ENCODE measurements around the gene PLEKHG7. TPM values are rescaled to one million over a fixed set of nuclear protein-coding genes. Genes with fewer than 3 reads are reported as not detected.

Gene PLEKHG7
- total and polyA plus RNA-seq, 2 experiments from 2014 or later, result not detected

DNA sequence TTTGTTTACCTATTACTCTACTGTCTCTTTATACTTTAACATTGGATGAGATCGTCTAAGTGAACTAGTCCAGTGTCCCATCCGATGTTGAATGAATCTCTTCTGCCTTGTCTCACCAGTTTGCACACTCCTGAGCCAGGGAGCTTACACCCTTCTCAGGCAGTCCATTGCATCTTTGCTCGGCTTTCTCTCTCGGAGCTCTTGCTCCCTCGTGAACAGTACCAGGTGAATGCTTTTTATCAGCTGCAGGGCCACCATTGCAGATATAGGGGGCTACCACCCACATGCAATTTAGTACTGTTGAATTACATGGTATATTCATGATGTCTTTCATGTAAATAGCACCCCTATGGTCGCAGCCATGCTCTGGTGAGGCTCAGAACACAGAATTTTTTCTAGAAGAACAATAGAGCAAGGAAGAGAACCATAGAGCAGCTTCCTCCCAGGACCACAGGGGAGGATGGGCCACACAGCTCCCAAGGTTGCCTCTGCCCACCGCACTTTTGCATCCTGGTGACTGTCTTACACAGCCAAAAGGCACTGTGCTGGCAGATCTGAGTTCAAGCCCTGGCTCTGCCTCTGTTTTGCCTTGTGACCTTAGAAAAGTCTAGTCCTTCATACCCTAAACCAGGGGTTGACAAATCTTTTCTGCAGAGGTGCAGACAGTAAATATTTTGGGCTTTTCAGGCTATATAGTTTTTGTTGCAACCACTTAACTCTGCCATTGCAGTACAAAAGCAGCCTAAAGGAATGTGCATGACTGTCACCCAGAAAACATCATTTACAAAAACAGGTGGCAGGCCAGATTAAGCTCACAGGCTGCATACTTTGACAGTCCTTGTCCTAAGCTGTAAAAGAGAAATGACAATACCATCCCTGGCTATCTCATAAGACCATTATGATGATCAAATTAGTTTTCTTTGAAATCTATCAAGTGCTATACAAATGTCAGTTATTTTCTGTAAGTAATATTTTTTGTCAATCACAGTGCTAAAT, 35.4 kb downstream of the PLEKHG7 start:
- H3K4me2 ChIP-seq, result no peak overlapping the region
- 0 out of 2 replicates have a peak, but pooled peaks cover 6% of the 10 kb centered on the region for H3K9me2 ChIP-seq (ENCODE audit: insufficient read depth)
- peaks cover 12% of the 10 kb centered on the region for H3K4me1 ChIP-seq (ENCODE audit: insufficient read depth)
- H4K20me1 ChIP-seq (replicated peaks; ENCODE audit: insufficient read depth), result no peaks in the 10 kb centered on the region
- Mint-ChIP-seq H3K27ac (no peak overlapping the region), H3K9me3 (no peaks in the 10 kb centered on the region), H3K36me3 (ENCODE audit: low read depth) (no peaks in the 10 kb centered on the region), H3K4me1 (peaks cover 15% of the 10 kb centered on the region), H3K4me3 (no peak overlapping the region), H3K27me3 (ENCODE audit: insufficient read depth, low read depth, poor library complexity) (no peaks in the 10 kb centered on the region)
- peak; percentile 55 for ATAC-seq
- no peak for TF ChIP-seq CREB1 (CRISPR knock-in tag; IDR thresholded peaks at IDR 0.05; ENCODE audit: low read depth)
- TF ChIP-seq ZNF331 (CRISPR knock-in tag; IDR thresholded peaks at IDR 0.05; ENCODE audit: low read depth), result no peak
- TF ChIP-seq ETS1 (IDR thresholded peaks at IDR 0.05), result no peak
- TF ChIP-seq, protein P1, sequence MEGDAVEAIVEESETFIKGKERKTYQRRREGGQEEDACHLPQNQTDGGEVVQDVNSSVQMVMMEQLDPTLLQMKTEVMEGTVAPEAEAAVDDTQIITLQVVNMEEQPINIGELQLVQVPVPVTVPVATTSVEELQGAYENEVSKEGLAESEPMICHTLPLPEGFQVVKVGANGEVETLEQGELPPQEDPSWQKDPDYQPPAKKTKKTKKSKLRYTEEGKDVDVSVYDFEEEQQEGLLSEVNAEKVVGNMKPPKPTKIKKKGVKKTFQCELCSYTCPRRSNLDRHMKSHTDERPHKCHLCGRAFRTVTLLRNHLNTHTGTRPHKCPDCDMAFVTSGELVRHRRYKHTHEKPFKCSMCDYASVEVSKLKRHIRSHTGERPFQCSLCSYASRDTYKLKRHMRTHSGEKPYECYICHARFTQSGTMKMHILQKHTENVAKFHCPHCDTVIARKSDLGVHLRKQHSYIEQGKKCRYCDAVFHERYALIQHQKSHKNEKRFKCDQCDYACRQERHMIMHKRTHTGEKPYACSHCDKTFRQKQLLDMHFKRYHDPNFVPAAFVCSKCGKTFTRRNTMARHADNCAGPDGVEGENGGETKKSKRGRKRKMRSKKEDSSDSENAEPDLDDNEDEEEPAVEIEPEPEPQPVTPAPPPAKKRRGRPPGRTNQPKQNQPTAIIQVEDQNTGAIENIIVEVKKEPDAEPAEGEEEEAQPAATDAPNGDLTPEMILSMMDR (conservative IDR thresholded peaks at IDR 0.05; ENCODE audit: low read depth in 2 of 2), result no peak
- no peak for TF ChIP-seq ZNF114 (CRISPR knock-in tag; IDR thresholded peaks at IDR 0.05)
- TF ChIP-seq ZNF462 (CRISPR knock-in tag; IDR thresholded peaks at IDR 0.05), result no peak
- TF ChIP-seq POLR2AphosphoS5 (IDR thresholded peaks at IDR 0.05; ENCODE audit: low read depth), result no peak
- no peak for TF ChIP-seq EZH2phosphoT487 (IDR thresholded peaks at IDR 0.05; ENCODE audit: unreplicated experiment)
- TF ChIP-seq, protein P2, sequence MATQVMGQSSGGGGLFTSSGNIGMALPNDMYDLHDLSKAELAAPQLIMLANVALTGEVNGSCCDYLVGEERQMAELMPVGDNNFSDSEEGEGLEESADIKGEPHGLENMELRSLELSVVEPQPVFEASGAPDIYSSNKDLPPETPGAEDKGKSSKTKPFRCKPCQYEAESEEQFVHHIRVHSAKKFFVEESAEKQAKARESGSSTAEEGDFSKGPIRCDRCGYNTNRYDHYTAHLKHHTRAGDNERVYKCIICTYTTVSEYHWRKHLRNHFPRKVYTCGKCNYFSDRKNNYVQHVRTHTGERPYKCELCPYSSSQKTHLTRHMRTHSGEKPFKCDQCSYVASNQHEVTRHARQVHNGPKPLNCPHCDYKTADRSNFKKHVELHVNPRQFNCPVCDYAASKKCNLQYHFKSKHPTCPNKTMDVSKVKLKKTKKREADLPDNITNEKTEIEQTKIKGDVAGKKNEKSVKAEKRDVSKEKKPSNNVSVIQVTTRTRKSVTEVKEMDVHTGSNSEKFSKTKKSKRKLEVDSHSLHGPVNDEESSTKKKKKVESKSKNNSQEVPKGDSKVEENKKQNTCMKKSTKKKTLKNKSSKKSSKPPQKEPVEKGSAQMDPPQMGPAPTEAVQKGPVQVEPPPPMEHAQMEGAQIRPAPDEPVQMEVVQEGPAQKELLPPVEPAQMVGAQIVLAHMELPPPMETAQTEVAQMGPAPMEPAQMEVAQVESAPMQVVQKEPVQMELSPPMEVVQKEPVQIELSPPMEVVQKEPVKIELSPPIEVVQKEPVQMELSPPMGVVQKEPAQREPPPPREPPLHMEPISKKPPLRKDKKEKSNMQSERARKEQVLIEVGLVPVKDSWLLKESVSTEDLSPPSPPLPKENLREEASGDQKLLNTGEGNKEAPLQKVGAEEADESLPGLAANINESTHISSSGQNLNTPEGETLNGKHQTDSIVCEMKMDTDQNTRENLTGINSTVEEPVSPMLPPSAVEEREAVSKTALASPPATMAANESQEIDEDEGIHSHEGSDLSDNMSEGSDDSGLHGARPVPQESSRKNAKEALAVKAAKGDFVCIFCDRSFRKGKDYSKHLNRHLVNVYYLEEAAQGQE (IDR thresholded peaks at IDR 0.05; ENCODE audit: unreplicated experiment), result no peak
- TF ChIP-seq NANOG (IDR thresholded peaks at IDR 0.05; ENCODE audit: borderline replicate concordance), result no peak
- no peak for TF ChIP-seq STAT1 (IDR thresholded peaks at IDR 0.05; ENCODE audit: unreplicated experiment)
- TF ChIP-seq JUNB (IDR thresholded peaks at IDR 0.05; ENCODE audit: unreplicated experiment), result no peak
- no peak for TF ChIP-seq EZH2 (IDR thresholded peaks at IDR 0.05; ENCODE audit: low read depth, unreplicated experiment)
- H3K36me3 ChIP-seq (ENCODE audit: insufficient read depth), result no peaks in the 10 kb centered on the region
- H2AFZ ChIP-seq, result peak overlapping the region; percentile 76
- no peak overlapping the region for H3K27ac ChIP-seq (ENCODE audit: low read depth)
- DNase-seq (ENCODE audit: low spot score), result no peak
- H3K79me2 ChIP-seq (replicated peaks; ENCODE audit: insufficient read depth), result no peaks in the 10 kb centered on the region
- no peaks in the 10 kb centered on the region for H3K27me3 ChIP-seq (ENCODE audit: insufficient read depth)
- H3F3A ChIP-seq (replicated peaks; ENCODE audit: low read depth), result no peaks in the 10 kb centered on the region
- no peak overlapping the region for H3K4me3 ChIP-seq
